WERI-Rb-1 (cell line): Measurements from ENCODE around the gene FSTL5.
A peak's percentile ranks its signal among the peaks of the same experiment; 100 is the strongest.

ENCODE experiments used
- DNase-seq: peaks from one replicate; pipeline ENCODE4 v3.0.0-alpha.2; 2020
- H3K27ac ChIP-seq: fragments of 250-450 bp; sonication (Bioruptor Pico); 2 replicates; pipeline ENCODE4 v1.5.1; 2020; ENCODE audit warnings: mild to moderate bottlenecking, moderate library complexity
- H3K27me3 ChIP-seq: fragments of 250-450 bp; sonication (Bioruptor Pico); 2 replicates; pipeline ENCODE4 v1.5.1; 2021; ENCODE audit warnings: mild to moderate bottlenecking, low read depth, moderate library complexity; ENCODE audit not compliant: insufficient read depth, severe bottlenecking
- H3K36me3 ChIP-seq: fragments of 250-450 bp; sonication (Bioruptor Pico); 2 replicates; pipeline ENCODE4 v1.5.1; 2020; ENCODE audit warnings: mild to moderate bottlenecking, moderate library complexity
- H3K4me3 ChIP-seq: 2 replicates; pipeline ENCODE4 v1.5.1; 2011; ENCODE audit warnings: low read depth, mild to moderate bottlenecking, control low read depth, low read length
- H3K9me3 ChIP-seq: fragments of 250-450 bp; sonication (Bioruptor Pico); 2 replicates; pipeline ENCODE4 v1.5.1; 2021; ENCODE audit warnings: mild to moderate bottlenecking, moderate library complexity; ENCODE audit not compliant: severe bottlenecking
- TF ChIP-seq, protein P1 (sequence below): IDR thresholded peaks from 2 replicates; pipeline ENCODE4 v1.5.1; 2011; ENCODE audit warnings: low read depth, mild to moderate bottlenecking, control low read depth, inconsistent platforms, low read length

FSTL5 gene

DNA sequence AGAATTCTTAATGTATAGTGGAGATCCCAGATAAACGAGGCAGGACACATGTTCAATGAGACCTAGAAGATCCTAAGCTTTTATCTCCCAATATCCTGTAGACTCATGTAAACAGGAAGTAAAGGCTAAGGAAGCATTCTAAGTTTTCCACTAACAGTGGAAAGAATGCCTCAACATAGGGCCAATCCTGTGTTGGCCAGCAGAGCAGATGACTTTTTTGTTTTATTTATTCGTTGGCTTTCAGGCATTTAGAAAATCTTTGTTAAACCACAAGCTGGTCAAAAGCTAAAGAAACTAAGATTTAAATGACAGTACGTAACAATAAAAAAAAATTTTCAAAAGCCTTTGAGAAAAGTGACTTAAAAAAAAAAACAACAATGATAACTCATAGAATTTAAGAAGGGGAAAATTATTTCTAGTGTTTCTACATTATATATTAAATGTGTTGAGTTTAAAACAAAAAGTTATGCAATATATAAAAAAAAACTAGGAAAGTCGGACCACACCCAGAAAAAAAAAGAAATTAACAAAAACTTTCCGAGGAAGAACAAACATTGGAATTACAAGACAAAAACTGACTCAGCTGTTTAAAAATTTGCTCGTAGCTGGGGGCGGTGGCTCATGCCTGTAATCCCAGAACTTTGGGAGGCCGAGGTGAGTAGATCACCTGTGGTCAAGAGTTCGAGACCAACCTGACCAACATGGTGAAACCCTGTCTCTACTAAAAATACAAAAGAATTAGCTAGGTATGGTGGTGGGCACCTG is 759.3 kb downstream of the FSTL5 start:
- DNase-seq, result no peak
- Histone ChIP-seq H3K36me3 (no peaks in the 10 kb centered on the region), H3K27me3 (no peaks in the 10 kb centered on the region), H3K27ac (no peak overlapping the region), H3K4me3 (no peak overlapping the region), H3K9me3 (no peaks in the 10 kb centered on the region)
- TF ChIP-seq, protein P1, sequence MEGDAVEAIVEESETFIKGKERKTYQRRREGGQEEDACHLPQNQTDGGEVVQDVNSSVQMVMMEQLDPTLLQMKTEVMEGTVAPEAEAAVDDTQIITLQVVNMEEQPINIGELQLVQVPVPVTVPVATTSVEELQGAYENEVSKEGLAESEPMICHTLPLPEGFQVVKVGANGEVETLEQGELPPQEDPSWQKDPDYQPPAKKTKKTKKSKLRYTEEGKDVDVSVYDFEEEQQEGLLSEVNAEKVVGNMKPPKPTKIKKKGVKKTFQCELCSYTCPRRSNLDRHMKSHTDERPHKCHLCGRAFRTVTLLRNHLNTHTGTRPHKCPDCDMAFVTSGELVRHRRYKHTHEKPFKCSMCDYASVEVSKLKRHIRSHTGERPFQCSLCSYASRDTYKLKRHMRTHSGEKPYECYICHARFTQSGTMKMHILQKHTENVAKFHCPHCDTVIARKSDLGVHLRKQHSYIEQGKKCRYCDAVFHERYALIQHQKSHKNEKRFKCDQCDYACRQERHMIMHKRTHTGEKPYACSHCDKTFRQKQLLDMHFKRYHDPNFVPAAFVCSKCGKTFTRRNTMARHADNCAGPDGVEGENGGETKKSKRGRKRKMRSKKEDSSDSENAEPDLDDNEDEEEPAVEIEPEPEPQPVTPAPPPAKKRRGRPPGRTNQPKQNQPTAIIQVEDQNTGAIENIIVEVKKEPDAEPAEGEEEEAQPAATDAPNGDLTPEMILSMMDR, result no peak

DNA sequence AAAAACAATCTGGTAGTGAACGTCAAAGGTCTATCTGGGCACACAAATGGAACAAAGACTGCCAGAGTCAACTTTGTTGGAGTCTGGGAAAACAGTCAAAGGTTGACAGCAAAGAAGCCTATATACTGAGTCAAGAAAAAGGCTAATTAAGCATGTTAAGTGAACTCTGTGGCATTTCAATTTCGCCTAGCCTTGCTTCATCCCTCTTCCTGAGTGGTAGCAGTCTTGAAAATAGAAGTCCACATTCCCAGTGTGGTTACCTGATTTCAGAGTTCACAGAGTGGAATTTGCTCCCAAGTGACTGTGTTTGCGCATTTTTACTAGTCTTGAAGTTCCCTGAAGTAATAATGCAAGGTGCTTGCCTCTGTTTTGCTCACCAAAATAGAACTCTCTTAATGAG is 760.0 kb downstream of the FSTL5 start:
- no peaks in the 10 kb centered on the region for H3K9me3 ChIP-seq
- TF ChIP-seq, protein P1, result no peak
- no peak for DNase-seq
- H3K27me3 ChIP-seq, result no peaks in the 10 kb centered on the region
- H3K27ac ChIP-seq, result no peak overlapping the region
- no peak overlapping the region for H3K4me3 ChIP-seq
- no peaks in the 10 kb centered on the region for H3K36me3 ChIP-seq

DNA sequence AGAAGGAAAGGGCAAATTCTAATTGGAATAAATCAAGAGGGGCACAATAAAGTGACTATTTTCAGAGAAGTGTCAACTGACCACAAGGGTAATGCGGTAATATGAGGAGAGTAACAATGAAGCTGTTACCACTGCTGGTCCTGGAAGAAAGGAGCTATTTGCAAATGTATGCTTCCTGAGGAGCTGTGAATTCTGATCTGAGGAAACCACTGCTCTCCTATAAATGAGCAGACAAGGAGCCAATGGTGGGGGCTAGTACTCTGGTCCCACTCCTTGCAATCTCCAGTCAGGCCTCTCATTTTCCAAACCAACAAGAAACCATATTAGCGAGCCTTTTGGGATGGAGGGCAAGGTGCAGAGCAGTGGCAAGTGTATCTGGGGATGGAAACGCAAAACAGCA is 770.2 kb downstream of the FSTL5 start:
- TF ChIP-seq, protein P1, result no peak
- Histone ChIP-seq H3K36me3 (no peaks in the 10 kb centered on the region), H3K4me3 (no peak overlapping the region), H3K9me3 (no peaks in the 10 kb centered on the region), H3K27ac (no peak overlapping the region), H3K27me3 (no peaks in the 10 kb centered on the region)
- no peak for DNase-seq

DNA sequence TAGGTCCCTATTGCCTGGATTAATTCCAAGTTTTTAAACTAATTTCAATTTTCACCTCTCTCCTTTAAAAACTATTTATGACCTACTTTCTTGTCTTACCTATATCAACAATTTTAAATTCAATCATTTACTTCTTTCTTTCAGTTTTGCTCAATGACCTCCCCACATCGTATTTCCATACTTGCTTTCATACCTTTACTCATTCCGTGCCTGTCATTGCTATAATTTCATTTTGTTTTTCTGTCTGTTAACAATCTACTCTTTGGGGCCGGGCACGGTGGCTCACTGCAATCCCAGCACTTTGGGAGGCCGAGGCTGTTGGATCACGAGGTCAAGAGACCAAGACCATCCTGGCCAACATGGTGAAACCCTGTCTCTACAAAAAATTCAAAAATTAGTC is 781.1 kb downstream of the FSTL5 start:
- Histone ChIP-seq H3K9me3 (no peaks in the 10 kb centered on the region), H3K27me3 (no peaks in the 10 kb centered on the region), H3K36me3 (peaks cover 3% of the 10 kb centered on the region; the same call in 1 of the 2 replicates), H3K4me3 (no peak overlapping the region), H3K27ac (no peak overlapping the region)
- no peak for DNase-seq
- TF ChIP-seq, protein P1, result no peak

DNA sequence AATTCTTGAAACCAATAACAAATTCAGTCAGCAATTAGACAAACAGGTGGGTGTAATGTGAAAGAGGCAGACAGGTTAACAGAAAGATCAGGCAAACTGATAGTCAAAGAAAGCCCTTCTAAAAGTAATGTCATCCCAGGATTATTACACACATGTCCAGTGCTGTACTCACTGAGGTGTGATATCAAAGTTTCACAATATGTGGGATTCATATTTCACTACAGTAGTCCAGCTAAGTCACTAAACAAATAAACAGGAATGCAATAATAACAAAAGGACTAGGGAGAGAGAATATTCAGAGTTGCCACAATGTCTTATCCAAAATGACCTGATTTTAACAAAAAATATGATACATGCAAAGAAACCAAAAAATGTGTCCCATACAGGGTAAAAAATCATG is 787.5 kb downstream of the FSTL5 start:
- no peak for DNase-seq
- Histone ChIP-seq H3K4me3 (no peak overlapping the region), H3K9me3 (no peaks in the 10 kb centered on the region), H3K27me3 (no peaks in the 10 kb centered on the region), H3K27ac (no peak overlapping the region), H3K36me3 (no peaks in the 10 kb centered on the region)
- TF ChIP-seq, protein P1, result no peak

DNA sequence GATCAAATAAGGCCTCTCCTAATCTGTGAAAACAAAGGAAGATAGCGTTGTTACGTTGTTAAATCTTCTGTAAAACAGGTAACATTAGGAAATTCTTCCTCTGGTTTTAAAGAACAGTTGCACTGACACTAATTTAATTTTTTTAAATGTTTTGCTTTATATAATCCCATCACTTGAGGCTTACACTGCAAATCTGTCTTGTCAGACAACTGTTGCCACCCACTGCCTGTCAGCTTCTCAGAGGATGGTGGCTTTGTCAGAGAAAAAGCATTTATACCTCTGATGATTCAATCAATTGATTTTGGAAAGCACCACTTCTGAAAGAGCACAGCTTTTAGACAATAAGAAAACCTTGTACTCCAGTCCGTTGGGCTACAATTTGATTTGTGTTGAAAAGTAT is 799.1 kb downstream of the FSTL5 start:
- H3K27me3 ChIP-seq, result no peaks in the 10 kb centered on the region
- H3K9me3 ChIP-seq, result no peaks in the 10 kb centered on the region
- H3K27ac ChIP-seq, result peak overlapping the region; percentile 67
- TF ChIP-seq, protein P1, result no peak
- DNase-seq, result peak; percentile 49
- peak overlapping the region; percentile 5 for H3K4me3 ChIP-seq
- H3K36me3 ChIP-seq, result no peaks in the 10 kb centered on the region
